Prostate gland (tissue), 2 donors: ENCODE results near the gene TULP3. TPM values are rescaled to one million over a fixed set of nuclear protein-coding genes. Genes with fewer than 3 reads are reported as not detected.

ENCODE experiments used
- DNase-seq: peaks from one replicate; pipeline ENCODE4 v3.0.0-alpha.2; 2019; ENCODE audit warnings: low spot score
- H3K27ac ChIP-seq, 2 donors: fragments of 200-600 bp; sonication (generic); 2 replicates each; pipeline ENCODE4 v1.5.1; 2017 to 2019
- H3K27me3 ChIP-seq: fragments of 200-600 bp; sonication (generic); replicated peaks from 2 replicates; pipeline ENCODE4 v1.5.1; 2019; ENCODE audit not compliant: insufficient read depth
- H3K36me3 ChIP-seq, 2 donors: fragments of 200-600 bp; sonication (generic); 1 replicate in 1 of 2; 2 replicates in 1 of 2; pipeline versions ENCODE4 v1.5.1 to v1.8.1; 2017 to 2019
- H3K4me1 ChIP-seq: fragments of 200-600 bp; sonication (generic); replicated peaks from 2 replicates; pipeline ENCODE4 v1.5.1; 2019
- H3K4me3 ChIP-seq, 2 donors: fragments of 200-600 bp; sonication (generic); 2 replicates each; pipeline ENCODE4 v1.5.1; 2017 to 2019
- H3K9me3 ChIP-seq: fragments of 200-600 bp; sonication (generic); 2 replicates; pipeline ENCODE4 v1.5.1; 2017
- POLR2A ChIP-seq: fragments of 450-650 bp; IDR thresholded peaks from one replicate; pipeline ENCODE4 v1.6.1; 2016; ENCODE audit warnings: antibody characterized with exemption, mild to moderate bottlenecking
- POLR2AphosphoS5 ChIP-seq: sonication (generic); formaldehyde crosslinking; IDR thresholded peaks from one replicate; pipeline ENCODE4 v1.6.1; 2017; ENCODE audit warnings: antibody characterized with exemption
- WGBS: methylation state at CpG from one replicate; pipeline ENCODE4 v1.1.5; 2018; 5-methylcytosine and 5-hydroxymethylcytosine counted together
- intact Hi-C: fragments of 100-400 bp; cut with DNase I; formaldehyde crosslinking; loops from one replicate; pipeline ENCODE4 v1.14.2; 2022
- total RNA-seq, 2 donors: library from RNA; depleted of rRNA; stranded (reverse); fragments of >200 nt; gene quantifications; one replicate each; pipeline ENCODE4 v1.1.0, GENCODE V29; 2016
- TF ChIP-seq, protein P1 (sequence below), 4 experiments: fragments of 200-600 bp in 2 of 4; fragments of 450-650 bp in 2 of 4; sonication (generic) in 2 of 4; IDR thresholded peaks; 1 replicate in 3 of 4; 2 replicates in 1 of 4; pipeline ENCODE4 v1.5.1; 2016 to 2019; ENCODE audit warnings: antibody characterized with exemption in 4 of 4, mild to moderate bottlenecking in 2 of 4, moderate library complexity in 2 of 4

Gene TULP3
- total RNA-seq, 2 donors from 2014 or later, result 15.2 to 22.2 TPM

DNA sequence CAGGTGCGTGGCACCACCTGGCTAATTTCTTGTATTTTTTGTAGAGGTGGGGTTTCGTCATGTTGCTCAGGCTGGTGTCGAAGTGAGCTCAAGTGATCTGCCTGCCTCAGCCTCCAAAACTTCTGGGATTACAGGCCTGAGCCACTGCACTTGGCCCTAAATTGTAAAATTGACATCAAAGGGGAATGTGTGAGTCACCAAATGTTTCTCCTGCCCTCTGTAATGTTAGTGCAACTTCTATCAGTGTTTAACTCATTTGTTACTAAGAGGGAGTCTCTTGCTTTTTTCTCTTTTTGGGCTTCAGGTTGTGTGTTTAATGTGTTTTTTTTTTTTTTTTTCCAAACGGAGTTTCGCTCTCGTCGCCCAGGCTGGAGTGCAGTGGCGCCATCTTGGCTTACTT is 2.3 kb downstream of the TULP3 start:
- TF ChIP-seq, protein P1, sequence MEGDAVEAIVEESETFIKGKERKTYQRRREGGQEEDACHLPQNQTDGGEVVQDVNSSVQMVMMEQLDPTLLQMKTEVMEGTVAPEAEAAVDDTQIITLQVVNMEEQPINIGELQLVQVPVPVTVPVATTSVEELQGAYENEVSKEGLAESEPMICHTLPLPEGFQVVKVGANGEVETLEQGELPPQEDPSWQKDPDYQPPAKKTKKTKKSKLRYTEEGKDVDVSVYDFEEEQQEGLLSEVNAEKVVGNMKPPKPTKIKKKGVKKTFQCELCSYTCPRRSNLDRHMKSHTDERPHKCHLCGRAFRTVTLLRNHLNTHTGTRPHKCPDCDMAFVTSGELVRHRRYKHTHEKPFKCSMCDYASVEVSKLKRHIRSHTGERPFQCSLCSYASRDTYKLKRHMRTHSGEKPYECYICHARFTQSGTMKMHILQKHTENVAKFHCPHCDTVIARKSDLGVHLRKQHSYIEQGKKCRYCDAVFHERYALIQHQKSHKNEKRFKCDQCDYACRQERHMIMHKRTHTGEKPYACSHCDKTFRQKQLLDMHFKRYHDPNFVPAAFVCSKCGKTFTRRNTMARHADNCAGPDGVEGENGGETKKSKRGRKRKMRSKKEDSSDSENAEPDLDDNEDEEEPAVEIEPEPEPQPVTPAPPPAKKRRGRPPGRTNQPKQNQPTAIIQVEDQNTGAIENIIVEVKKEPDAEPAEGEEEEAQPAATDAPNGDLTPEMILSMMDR (IDR thresholded peaks at IDR 0.05), result no peak
- TF ChIP-seq POLR2AphosphoS5 (no peak), POLR2A (no peak)
- H3K27me3 ChIP-seq, result no peaks in the 10 kb centered on the region
- H3K27ac ChIP-seq, result no peak overlapping the region
- H3K36me3 ChIP-seq, result no peaks in the 10 kb centered on the region
- intact Hi-C loops, result no loop called here
- H3K4me1 ChIP-seq, result no peaks in the 10 kb centered on the region
- DNase-seq, result no peak
- H3K4me3 ChIP-seq, result no peak overlapping the region
- WGBS, result 63% methylated on average over 8 of the region's 8 CpGs
- no peaks in the 10 kb centered on the region for H3K9me3 ChIP-seq

DNA sequence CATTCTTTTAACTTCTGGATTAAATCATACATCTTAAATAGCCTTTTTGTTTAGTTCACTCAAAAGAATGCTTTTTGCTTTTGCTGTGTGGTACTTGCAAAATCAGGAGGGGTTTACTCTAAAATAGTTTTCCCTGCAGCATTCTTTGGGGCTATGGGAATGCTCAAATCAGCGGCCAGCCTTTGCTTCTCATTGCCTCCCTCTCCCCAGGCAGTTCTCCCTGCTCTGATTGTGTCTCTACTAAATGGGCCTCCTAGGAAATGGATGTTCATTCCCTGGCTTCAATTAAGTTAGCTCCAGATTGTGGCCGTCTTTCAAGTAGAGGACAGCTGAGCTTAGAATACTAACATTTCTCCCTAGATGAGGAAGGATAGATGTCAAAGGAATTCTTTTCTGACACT is 4.4 kb downstream of the TULP3 start:
- Histone ChIP-seq H3K27me3 (no peaks in the 10 kb centered on the region), H3K9me3 (no peaks in the 10 kb centered on the region), H3K27ac (no peak overlapping the region), H3K4me1 (no peaks in the 10 kb centered on the region), H3K36me3 (no peaks in the 10 kb centered on the region), H3K4me3 (no peak overlapping the region)
- intact Hi-C loops, result no loop called here
- DNase-seq, result no peak
- no peak for TF ChIP-seq POLR2AphosphoS5
- TF ChIP-seq, protein P1 (IDR thresholded peaks at IDR 0.05), result no peak
- TF ChIP-seq POLR2A, result no peak
- WGBS, result 43% methylated on average over 2 of the region's 2 CpGs

DNA sequence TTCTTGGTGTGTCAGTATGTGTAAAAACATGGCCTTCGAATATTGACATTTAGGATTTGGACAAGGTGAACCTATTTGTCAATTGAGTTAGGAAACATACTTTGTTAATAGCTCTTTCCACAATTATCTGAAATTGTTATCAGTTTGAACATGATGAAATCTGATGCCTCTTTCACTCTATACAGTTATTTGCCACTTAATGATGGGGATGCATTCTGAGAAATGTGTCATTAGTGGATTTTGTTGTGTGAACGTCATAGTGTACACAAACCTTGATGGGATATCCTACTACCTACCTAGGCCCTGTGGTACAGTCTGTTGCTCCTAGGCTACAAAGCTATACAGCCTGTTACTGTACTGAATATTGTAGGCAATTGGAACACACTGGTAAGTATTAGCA is 4.8 kb downstream of the TULP3 start:
- intact Hi-C loops, result no loop called here
- no peaks in the 10 kb centered on the region for H3K9me3 ChIP-seq
- H3K36me3 ChIP-seq, result no peaks in the 10 kb centered on the region
- TF ChIP-seq POLR2AphosphoS5 (no peak), POLR2A (no peak)
- TF ChIP-seq, protein P1 (IDR thresholded peaks at IDR 0.05), result no peak
- H3K4me3 ChIP-seq, result no peak overlapping the region
- 72% methylated on average over 2 of the region's 2 CpGs for WGBS
- no peaks in the 10 kb centered on the region for H3K27me3 ChIP-seq
- no peak for DNase-seq
- no peaks in the 10 kb centered on the region for H3K4me1 ChIP-seq
- H3K27ac ChIP-seq, result no peak overlapping the region

DNA sequence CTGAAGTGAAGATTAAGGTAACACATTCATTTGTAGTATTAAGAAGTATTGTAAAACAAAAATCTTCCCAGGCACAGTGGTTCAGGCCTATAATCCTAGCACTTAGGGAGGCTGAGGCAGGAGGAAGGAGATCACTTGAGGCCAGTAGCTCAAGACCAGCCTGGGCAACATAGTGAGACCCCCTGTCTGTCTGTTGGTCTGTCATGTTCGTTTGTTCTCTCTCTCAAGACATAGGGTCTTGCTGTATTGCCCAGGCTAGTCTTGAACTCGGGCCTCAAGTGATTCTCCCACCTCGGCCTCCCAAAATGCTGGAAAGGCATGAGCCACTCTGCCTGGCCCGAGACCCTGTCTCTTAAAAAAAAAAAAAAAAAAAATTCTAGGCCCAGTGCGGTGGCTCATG is 6.7 kb downstream of the TULP3 start:
- Histone ChIP-seq H3K36me3 (no peaks in the 10 kb centered on the region), H3K4me3 (no peak overlapping the region), H3K4me1 (no peaks in the 10 kb centered on the region), H3K27me3 (no peaks in the 10 kb centered on the region), H3K9me3 (no peaks in the 10 kb centered on the region), H3K27ac (no peak overlapping the region)
- intact Hi-C loops, result no loop called here
- 94% methylated on average over 5 of the region's 5 CpGs for WGBS
- no peak for TF ChIP-seq POLR2A
- TF ChIP-seq, protein P1 (IDR thresholded peaks at IDR 0.05), result no peak
- TF ChIP-seq POLR2AphosphoS5, result no peak
- DNase-seq, result no peak

DNA sequence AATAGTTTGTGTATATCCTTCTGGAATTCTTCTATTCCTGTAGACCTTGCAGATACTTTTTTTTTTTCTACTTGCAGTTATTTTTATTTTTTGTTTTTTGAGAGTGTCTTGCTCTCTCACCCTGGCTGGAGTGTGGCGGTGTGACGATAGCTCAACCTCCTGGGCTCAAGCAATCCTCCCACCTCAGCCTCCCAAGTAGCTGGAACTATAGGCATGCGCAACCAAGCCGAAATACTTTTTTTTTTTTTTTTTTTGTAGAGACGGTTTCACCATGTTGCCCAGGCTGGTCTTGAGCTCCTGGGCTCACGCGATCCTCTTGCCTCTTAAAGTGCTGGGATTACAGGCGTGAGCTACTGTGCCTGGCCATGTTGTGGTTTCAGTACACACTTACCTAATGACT is 10.0 kb downstream of the TULP3 start:
- Histone ChIP-seq H3K27ac (no peak overlapping the region), H3K9me3 (no peaks in the 10 kb centered on the region), H3K4me3 (no peak overlapping the region), H3K36me3 (no peaks in the 10 kb centered on the region), H3K4me1 (no peaks in the 10 kb centered on the region), H3K27me3 (no peaks in the 10 kb centered on the region)
- 94% methylated on average over 8 of the region's 8 CpGs for WGBS
- intact Hi-C loops, result no loop called here
- no peak for DNase-seq
- no peak for TF ChIP-seq POLR2A
- TF ChIP-seq, protein P1 (IDR thresholded peaks at IDR 0.05), result no peak
- no peak for TF ChIP-seq POLR2AphosphoS5
